Transverse colon (tissue), 3 donors: ENCODE results near the gene DAGLB.

Experiments
- CTCF ChIP-seq, 5 experiments: fragments of 200-600 bp in 3 of 5; fragments of 450-650 bp in 2 of 5; sonication (generic) in 3 of 5; IDR thresholded peaks; 1 replicate in 2 of 5; 2 replicates in 3 of 5; pipeline ENCODE4 v1.5.1; 2016 to 2017; ENCODE audit warnings: antibody characterized with exemption in 5 of 5, inconsistent platforms in 3 of 5, mild to moderate bottlenecking in 2 of 5, moderate library complexity in 1 of 5
- EP300 ChIP-seq: sonication (generic); formaldehyde crosslinking; IDR thresholded peaks from one replicate; pipeline ENCODE4 v1.6.1; 2017; ENCODE audit warnings: antibody characterized with exemption, low read depth

DNA sequence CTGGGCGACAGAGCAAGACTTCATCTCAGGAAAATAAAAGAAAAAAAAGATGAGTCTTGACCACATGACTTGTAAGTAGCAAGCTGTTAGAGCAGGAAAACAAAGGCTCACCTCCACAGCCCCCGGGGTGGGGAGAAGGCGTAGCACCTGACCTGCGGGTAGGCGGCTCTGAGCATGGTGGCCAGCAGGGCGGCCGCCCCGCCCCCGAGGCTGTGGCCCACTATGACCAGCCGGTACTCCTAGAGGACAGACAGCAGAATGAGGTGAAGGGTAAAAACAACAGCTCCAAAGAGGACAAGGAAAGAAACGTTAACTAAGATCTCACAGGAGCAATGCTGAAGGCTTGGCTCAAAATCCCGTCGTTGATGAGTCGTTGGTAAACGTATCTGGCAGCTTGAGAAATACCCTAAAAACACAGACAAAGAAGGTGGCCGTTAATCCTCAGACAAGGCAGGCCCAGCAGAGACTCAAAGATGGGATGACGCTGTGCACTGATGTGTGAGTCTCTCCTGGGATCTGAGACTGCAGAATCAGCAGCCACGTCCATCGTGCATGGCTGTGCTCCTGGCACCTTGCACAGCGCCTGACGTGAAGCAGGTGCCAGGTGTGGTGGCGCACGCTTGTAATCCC, 31.1 kb downstream of the DAGLB start:
- TF ChIP-seq EP300 = no peak
- TF ChIP-seq CTCF (IDR thresholded peaks at IDR 0.05) = no peak
